Measurements from ENCODE around the gene PIEZO2.

DNA sequence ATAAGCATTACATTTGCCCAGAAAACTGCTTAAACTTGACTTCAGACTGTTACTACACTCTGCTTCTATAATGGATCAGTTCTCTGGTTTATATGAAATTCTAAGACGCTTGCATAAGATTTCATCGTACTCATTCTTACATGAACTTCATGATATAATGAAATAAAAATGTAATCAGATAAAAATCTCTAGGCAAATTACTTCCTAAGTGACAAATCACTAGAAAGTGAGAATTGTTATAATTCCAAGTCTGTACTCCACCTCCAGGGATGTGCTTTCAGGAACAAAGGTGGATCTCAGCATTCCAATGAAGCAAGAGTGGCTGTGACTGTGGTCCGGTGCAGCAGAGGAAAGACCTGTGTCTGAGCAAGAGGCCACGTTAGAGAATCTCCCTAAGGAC, 226.2 kb downstream of the PIEZO2 start:
- TF ChIP-seq, protein P1, sequence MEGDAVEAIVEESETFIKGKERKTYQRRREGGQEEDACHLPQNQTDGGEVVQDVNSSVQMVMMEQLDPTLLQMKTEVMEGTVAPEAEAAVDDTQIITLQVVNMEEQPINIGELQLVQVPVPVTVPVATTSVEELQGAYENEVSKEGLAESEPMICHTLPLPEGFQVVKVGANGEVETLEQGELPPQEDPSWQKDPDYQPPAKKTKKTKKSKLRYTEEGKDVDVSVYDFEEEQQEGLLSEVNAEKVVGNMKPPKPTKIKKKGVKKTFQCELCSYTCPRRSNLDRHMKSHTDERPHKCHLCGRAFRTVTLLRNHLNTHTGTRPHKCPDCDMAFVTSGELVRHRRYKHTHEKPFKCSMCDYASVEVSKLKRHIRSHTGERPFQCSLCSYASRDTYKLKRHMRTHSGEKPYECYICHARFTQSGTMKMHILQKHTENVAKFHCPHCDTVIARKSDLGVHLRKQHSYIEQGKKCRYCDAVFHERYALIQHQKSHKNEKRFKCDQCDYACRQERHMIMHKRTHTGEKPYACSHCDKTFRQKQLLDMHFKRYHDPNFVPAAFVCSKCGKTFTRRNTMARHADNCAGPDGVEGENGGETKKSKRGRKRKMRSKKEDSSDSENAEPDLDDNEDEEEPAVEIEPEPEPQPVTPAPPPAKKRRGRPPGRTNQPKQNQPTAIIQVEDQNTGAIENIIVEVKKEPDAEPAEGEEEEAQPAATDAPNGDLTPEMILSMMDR (IDR thresholded peaks at IDR 0.05), result no peak
- TF ChIP-seq EZH2 (IDR thresholded peaks at IDR 0.05; ENCODE audit: borderline replicate concordance, insufficient read depth, low read depth, low read length, poor library complexity, severe bottlenecking), result no peak

All from B cell (primary cell).